OCI-LY1 (cell line): ENCODE results near the gene NRP2.

Experiments
- H2AFZ ChIP-seq: fragments of 200-600 bp; sonication (generic), shearing (Covaris generic); 2 replicates; pipeline ENCODE4 v1.6.0; 2014; ENCODE audit warnings: antibody characterized with exemption, mild to moderate bottlenecking, low read length
- H3F3A ChIP-seq: fragments of 200-600 bp; sonication (generic), shearing (Covaris generic); 2 replicates; pipeline ENCODE4 v1.6.0; 2014; ENCODE audit warnings: mild to moderate bottlenecking, antibody characterized with exemption, low read length, moderate library complexity; ENCODE audit not compliant: insufficient read depth
- H3K27ac ChIP-seq: fragments of 200-600 bp; sonication (generic); 2 replicates; pipeline ENCODE4 v1.5.1; 2014; ENCODE audit warnings: low read length, mixed run types, mild to moderate bottlenecking, low read depth; ENCODE audit not compliant: poor library complexity, severe bottlenecking
- H3K27me3 ChIP-seq: fragments of 200-600 bp; sonication (generic); 2 replicates; pipeline ENCODE4 v1.6.0; 2014; ENCODE audit warnings: antibody characterized with exemption, mild to moderate bottlenecking, low read length, moderate library complexity; ENCODE audit not compliant: insufficient read depth
- H3K36me3 ChIP-seq: fragments of 200-600 bp; sonication (generic); 2 replicates; pipeline ENCODE4 v1.6.1; 2014; ENCODE audit warnings: mild to moderate bottlenecking, antibody characterized with exemption, low read length, moderate library complexity, mixed read lengths; ENCODE audit not compliant: insufficient read depth
- H3K4me1 ChIP-seq: fragments of 200-600 bp; sonication (generic); 2 replicates; pipeline ENCODE4 v1.5.1; 2014; ENCODE audit warnings: mild to moderate bottlenecking, low read length, moderate library complexity; ENCODE audit not compliant: insufficient read depth, severe bottlenecking
- H3K4me2 ChIP-seq: fragments of 200-600 bp; sonication (generic), shearing (Covaris generic); 2 replicates; pipeline ENCODE4 v1.6.1; 2014; ENCODE audit warnings: low read length
- H3K4me3 ChIP-seq: fragments of 200-600 bp; sonication (generic); 2 replicates; pipeline ENCODE4 v1.5.1; 2014; ENCODE audit warnings: low read length, low read depth, mild to moderate bottlenecking, mixed read lengths; ENCODE audit not compliant: poor library complexity, severe bottlenecking
- H3K79me2 ChIP-seq: fragments of 200-600 bp; shearing (Covaris generic); 2 replicates; pipeline ENCODE4 v1.6.1; 2016; ENCODE audit warnings: mixed run types, low read length, mixed read lengths; ENCODE audit not compliant: insufficient read depth
- H3K9ac ChIP-seq: fragments of 200-600 bp; sonication (generic), shearing (Covaris generic); 2 replicates; pipeline ENCODE4 v1.6.1; 2014; ENCODE audit warnings: mild to moderate bottlenecking, low read length, mixed read lengths
- H3K9me2 ChIP-seq: fragments of 200-600 bp; sonication (generic), shearing (Covaris generic); 2 replicates; pipeline ENCODE4 v1.6.1; 2014; ENCODE audit warnings: low read depth, mild to moderate bottlenecking, low read length, mixed read lengths
- H3K9me3 ChIP-seq: fragments of 200-600 bp; shearing (Covaris generic); 2 replicates; pipeline ENCODE4 v1.6.1; 2014; ENCODE audit warnings: low read length, mixed read lengths
- H4K20me1 ChIP-seq: fragments of 200-600 bp; sonication (generic), shearing (Covaris generic); 2 replicates; pipeline ENCODE4 v1.6.0; 2016; ENCODE audit warnings: mild to moderate bottlenecking, low read length; ENCODE audit not compliant: insufficient read depth
- CTCF ChIP-seq: fragments of 200-600 bp; sonication (generic), shearing (Covaris generic); IDR thresholded peaks from 2 replicates; pipeline ENCODE4 v1.5.1; 2017; ENCODE audit warnings: mild to moderate bottlenecking, antibody characterized with exemption, low read length, moderate library complexity, mixed read lengths
- EZH2 ChIP-seq: fragments of 200-600 bp; sonication (generic), shearing (Covaris generic); IDR thresholded peaks from 2 replicates; pipeline ENCODE4 v1.8.0; 2017; ENCODE audit warnings: borderline replicate concordance, mixed run types, mild to moderate bottlenecking, antibody characterized with exemption, low read length, moderate library complexity, mixed read lengths

NRP2 gene

DNA sequence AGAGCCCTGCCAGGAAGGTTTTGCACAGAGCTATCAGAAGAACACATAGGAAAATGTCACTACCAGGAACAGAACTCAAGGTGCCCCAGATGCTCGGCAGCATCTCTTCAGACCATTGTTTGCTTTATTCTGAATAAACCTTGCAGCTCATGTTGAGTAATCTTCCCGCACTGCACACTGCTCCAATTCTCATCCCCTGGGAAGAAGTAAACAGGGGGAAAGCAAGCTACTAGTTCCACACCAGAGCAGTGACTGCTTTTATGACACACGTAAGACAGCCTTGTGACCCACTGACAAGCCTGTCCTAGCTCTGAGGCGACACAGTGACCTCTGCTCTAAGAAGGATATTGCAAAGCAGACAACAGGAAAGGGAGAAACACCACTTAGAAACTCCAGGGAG, 44.2 kb downstream of the NRP2 start:
- Histone ChIP-seq H3K9ac (no peak overlapping the region), H4K20me1 (no peaks in the 10 kb centered on the region), H3K36me3 (no peaks in the 10 kb centered on the region; the same call in 1 of the 2 replicates), H3K4me3 (no peak overlapping the region), H3K27me3 (no peaks in the 10 kb centered on the region), H3K9me3 (no peaks in the 10 kb centered on the region), H3K27ac (no peak overlapping the region), H3K4me1 (peaks cover 14% of the 10 kb centered on the region), H3K4me2 (no peak overlapping the region), H2AFZ (no peak overlapping the region), H3K9me2 (no peaks in the 10 kb centered on the region), H3K79me2 (no peaks in the 10 kb centered on the region), H3F3A (no peaks in the 10 kb centered on the region)
- TF ChIP-seq CTCF = no peak
- no peak for TF ChIP-seq EZH2

GRCh38 chr2:205727174-205727573, 44.9 kb downstream of the NRP2 start:
- no peak for TF ChIP-seq CTCF
- Histone ChIP-seq H3K27ac (no peak overlapping the region), H4K20me1 (no peaks in the 10 kb centered on the region), H3K9me3 (no peaks in the 10 kb centered on the region), H3K36me3 (no peaks in the 10 kb centered on the region; the same call in 1 of the 2 replicates), H3K27me3 (no peaks in the 10 kb centered on the region), H2AFZ (no peak overlapping the region), H3F3A (no peaks in the 10 kb centered on the region), H3K9ac (no peak overlapping the region), H3K4me2 (no peak overlapping the region), H3K9me2 (no peaks in the 10 kb centered on the region), H3K4me1 (peaks cover 14% of the 10 kb centered on the region), H3K4me3 (no peak overlapping the region), H3K79me2 (no peaks in the 10 kb centered on the region)

- H3K27ac ChIP-seq = no peak overlapping the region
- no peaks in the 10 kb centered on the region; the same call in 1 of the 2 replicates for H3K36me3 ChIP-seq
- no peak for TF ChIP-seq CTCF
- no peak for TF ChIP-seq EZH2
- no peak overlapping the region for H3K4me3 ChIP-seq
- no peaks in the 10 kb centered on the region for H3K27me3 ChIP-seq
- H2AFZ ChIP-seq = no peak overlapping the region
- H3K9me3 ChIP-seq = no peaks in the 10 kb centered on the region
- H3K9me2 ChIP-seq = no peaks in the 10 kb centered on the region
- no peak overlapping the region for H3K4me2 ChIP-seq
- no peaks in the 10 kb centered on the region for H4K20me1 ChIP-seq
- no peaks in the 10 kb centered on the region for H3K79me2 ChIP-seq
- peaks cover 14% of the 10 kb centered on the region for H3K4me1 ChIP-seq
- no peaks in the 10 kb centered on the region for H3F3A ChIP-seq
- no peak overlapping the region for H3K9ac ChIP-seq
These were observed 46.1 kb downstream of the NRP2 start for GRCh38 chr2:205728366-205728765.
